Smooth muscle cell (in vitro differentiated cells): ENCODE measurements around the gene ABHD3. TPM values are rescaled to one million over a fixed set of nuclear protein-coding genes. Genes with fewer than 3 reads are reported as not detected.
A peak's percentile ranks its signal among the peaks of the same experiment; 100 is the strongest.

Experiments used
- DNase-seq: peaks from one replicate; lab custom pipeline; 2025; ENCODE audit not compliant: unreplicated experiment; lab: John Stamatoyannopoulos, UW
- H2AFZ ChIP-seq: fragments of 200-600 bp; sonication (generic); 2 replicates; pipeline ENCODE4 v1.6.0; 2016; ENCODE audit warnings: antibody characterized with exemption, low read depth, mild to moderate bottlenecking
- H3F3A ChIP-seq: fragments of 200-600 bp; sonication (generic); 2 replicates; pipeline ENCODE4 v1.6.0; 2017; ENCODE audit warnings: antibody characterized with exemption, low read depth
- H3K27ac ChIP-seq: fragments of 200-600 bp; sonication (generic); 2 replicates; pipeline ENCODE4 v1.5.1; 2016; ENCODE audit warnings: low read depth, mild to moderate bottlenecking
- H3K27me3 ChIP-seq: fragments of 200-600 bp; sonication (generic); 2 replicates; pipeline ENCODE4 v1.6.1; 2016; ENCODE audit warnings: low read depth, mild to moderate bottlenecking
- H3K36me3 ChIP-seq: fragments of 200-600 bp; sonication (generic); 2 replicates; pipeline ENCODE4 v1.5.1; 2016; ENCODE audit warnings: low read depth
- H3K4me1 ChIP-seq: fragments of 200-600 bp; sonication (generic); 2 replicates; pipeline ENCODE4 v1.5.1; 2016; ENCODE audit warnings: low read depth
- H3K4me2 ChIP-seq: fragments of 200-600 bp; sonication (generic); 2 replicates; pipeline ENCODE4 v1.6.0; 2016; ENCODE audit warnings: mild to moderate bottlenecking
- H3K4me3 ChIP-seq: fragments of 200-600 bp; sonication (generic); 2 replicates; pipeline ENCODE4 v1.5.1; 2016; ENCODE audit warnings: mild to moderate bottlenecking
- H3K79me2 ChIP-seq: fragments of 200-600 bp; sonication (generic); 2 replicates; pipeline ENCODE4 v1.6.0; 2016; ENCODE audit warnings: low read depth, mild to moderate bottlenecking
- H3K9ac ChIP-seq: fragments of 200-600 bp; sonication (generic); 2 replicates; pipeline ENCODE4 v1.6.0; 2016; ENCODE audit warnings: low read depth
- H3K9me3 ChIP-seq: fragments of 200-600 bp; sonication (generic); replicated peaks from 2 replicates; pipeline ENCODE4 v1.5.1; 2016; ENCODE audit warnings: low read depth
- H4K20me1 ChIP-seq: fragments of 200-600 bp; sonication (generic); 2 replicates; pipeline ENCODE4 v1.6.0; 2016; ENCODE audit warnings: low read depth
- WGBS: methylation state at CpG from one replicate; pipeline ENCODE4 v1.1.7; 2016; ENCODE audit warnings: low lambda C conversion rate; 5-methylcytosine and 5-hydroxymethylcytosine counted together
- polyA plus RNA-seq: library from polyadenylated mRNA; unstranded; fragments of >200 nt; fragmentation: Nextera tagmentation; extraction: Ambion mirVana; gene quantifications from 2 replicates; pipeline ENCODE4 v1.2.1, GENCODE V29; 2016
- total RNA-seq: library from RNA; depleted of rRNA; stranded (reverse); fragments of >200 nt; gene quantifications from 2 replicates; pipeline ENCODE4 v1.2.3, GENCODE V29; 2014
- TF ChIP-seq, protein P1 (sequence below): fragments of 200-600 bp; sonication (generic); IDR thresholded peaks from 2 replicates; pipeline ENCODE4 v1.5.1; 2017; ENCODE audit warnings: borderline replicate concordance, mild to moderate bottlenecking, antibody characterized with exemption; ENCODE audit not compliant: insufficient read depth, poor library complexity, severe bottlenecking

ABHD3 gene
- total and polyA plus RNA-seq, 2 experiments from 2014 or later = 6.9 to 9.9 TPM

- Histone ChIP-seq H3K4me2 (no peak overlapping the region), H4K20me1 (no peaks in the 10 kb centered on the region), H3F3A (peaks cover 3% of the 10 kb centered on the region), H3K27me3 (no peaks in the 10 kb centered on the region), H3K4me3 (no peak overlapping the region), H3K79me2 (no peaks in the 10 kb centered on the region), H3K27ac (no peak overlapping the region), H3K9ac (no peak overlapping the region), H3K9me3 (no peaks in the 10 kb centered on the region), H3K4me1 (no peaks in the 10 kb centered on the region), H2AFZ (no peak overlapping the region), H3K36me3 (no peaks in the 10 kb centered on the region)
- no peak for DNase-seq
- TF ChIP-seq, protein P1, sequence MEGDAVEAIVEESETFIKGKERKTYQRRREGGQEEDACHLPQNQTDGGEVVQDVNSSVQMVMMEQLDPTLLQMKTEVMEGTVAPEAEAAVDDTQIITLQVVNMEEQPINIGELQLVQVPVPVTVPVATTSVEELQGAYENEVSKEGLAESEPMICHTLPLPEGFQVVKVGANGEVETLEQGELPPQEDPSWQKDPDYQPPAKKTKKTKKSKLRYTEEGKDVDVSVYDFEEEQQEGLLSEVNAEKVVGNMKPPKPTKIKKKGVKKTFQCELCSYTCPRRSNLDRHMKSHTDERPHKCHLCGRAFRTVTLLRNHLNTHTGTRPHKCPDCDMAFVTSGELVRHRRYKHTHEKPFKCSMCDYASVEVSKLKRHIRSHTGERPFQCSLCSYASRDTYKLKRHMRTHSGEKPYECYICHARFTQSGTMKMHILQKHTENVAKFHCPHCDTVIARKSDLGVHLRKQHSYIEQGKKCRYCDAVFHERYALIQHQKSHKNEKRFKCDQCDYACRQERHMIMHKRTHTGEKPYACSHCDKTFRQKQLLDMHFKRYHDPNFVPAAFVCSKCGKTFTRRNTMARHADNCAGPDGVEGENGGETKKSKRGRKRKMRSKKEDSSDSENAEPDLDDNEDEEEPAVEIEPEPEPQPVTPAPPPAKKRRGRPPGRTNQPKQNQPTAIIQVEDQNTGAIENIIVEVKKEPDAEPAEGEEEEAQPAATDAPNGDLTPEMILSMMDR = no peak
- WGBS = 97% methylated on average over 27 of the region's 28 CpGs
Measured at GRCh38 chr18:21706386-21706865, 1.9 kb upstream of the ABHD3 start.

DNA sequence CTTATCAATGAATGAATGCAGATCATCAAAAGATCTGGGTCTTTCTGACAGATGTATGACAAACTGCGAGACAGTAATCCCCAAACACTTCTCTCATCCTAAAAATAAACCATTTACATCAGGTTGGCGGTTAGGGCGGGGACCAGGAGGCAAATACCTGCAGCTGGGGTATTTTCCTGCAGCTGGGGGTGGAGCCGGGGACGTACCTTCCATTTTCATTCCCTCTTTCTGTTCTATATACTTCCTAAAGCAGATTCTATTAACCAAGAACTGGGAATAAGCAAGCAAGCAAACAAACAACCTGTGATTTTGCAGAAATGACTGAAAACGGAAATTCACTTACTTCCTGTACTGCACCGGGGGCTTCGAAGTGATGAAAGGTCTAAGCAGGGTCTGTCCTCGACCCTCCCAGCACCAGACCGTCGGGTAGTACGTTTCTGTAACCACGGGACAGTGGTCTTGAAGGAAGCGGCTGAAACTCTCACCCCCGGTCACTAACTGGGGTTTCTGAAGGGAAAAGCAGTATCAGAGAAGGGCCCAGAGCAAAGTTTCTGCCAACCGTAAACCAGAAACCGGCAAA, 1.2 kb downstream of the ABHD3 start:
- Histone ChIP-seq H4K20me1 (no peaks in the 10 kb centered on the region), H3F3A (peaks cover 3% of the 10 kb centered on the region), H2AFZ (peak overlapping the region; percentile 96), H3K36me3 (no peaks in the 10 kb centered on the region), H3K9ac (peak overlapping the region; percentile 51), H3K27ac (peak overlapping the region; percentile 25), H3K9me3 (no peaks in the 10 kb centered on the region), H3K4me2 (peak overlapping the region; percentile 89), H3K4me3 (peak overlapping the region; percentile 88), H3K27me3 (no peaks in the 10 kb centered on the region), H3K79me2 (no peaks in the 10 kb centered on the region), H3K4me1 (no peaks in the 10 kb centered on the region)
- DNase-seq = no peak
- 8% methylated on average over 17 of the region's 17 CpGs for WGBS
- TF ChIP-seq, protein P1 = no peak

- TF ChIP-seq, protein P1 = no peak
- H4K20me1 ChIP-seq = no peaks in the 10 kb centered on the region
- no peaks in the 10 kb centered on the region for H3K4me1 ChIP-seq
- no peaks in the 10 kb centered on the region for H3K27me3 ChIP-seq
- 81% methylated on average over 5 of the region's 5 CpGs for WGBS
- no peaks in the 10 kb centered on the region for H3K79me2 ChIP-seq
- H2AFZ ChIP-seq = no peak overlapping the region
- no peak overlapping the region for H3K9ac ChIP-seq
- no peaks in the 10 kb centered on the region for H3K9me3 ChIP-seq
- peaks cover 3% of the 10 kb centered on the region for H3F3A ChIP-seq
- H3K4me2 ChIP-seq = peak overlapping the region; percentile 89
- no peaks in the 10 kb centered on the region for H3K36me3 ChIP-seq
- H3K4me3 ChIP-seq = peak overlapping the region; percentile 88
- no peak overlapping the region for H3K27ac ChIP-seq
- DNase-seq = no peak
Measured at GRCh38 chr18:21702602-21703001, 2.0 kb downstream of the ABHD3 start.

DNA sequence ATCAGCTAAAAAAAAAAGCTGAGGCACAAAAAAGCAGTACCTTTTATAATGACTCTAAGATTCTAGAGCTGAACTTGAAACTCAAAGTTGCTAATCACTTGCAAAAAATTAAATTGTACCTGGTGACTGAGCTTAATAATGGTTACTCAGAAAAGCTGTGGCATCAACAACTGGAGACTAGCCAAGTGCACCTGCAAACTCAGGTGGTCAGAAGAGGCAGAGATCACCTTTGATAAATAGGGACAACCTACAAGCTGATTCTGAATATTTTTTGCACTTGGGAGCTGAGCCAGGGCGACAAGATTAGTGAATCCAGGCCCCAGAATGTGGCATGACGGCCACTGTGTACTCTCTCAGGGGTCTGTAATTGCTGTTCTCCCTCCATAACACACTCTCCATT, 3.0 kb downstream of the ABHD3 start:
- H3F3A ChIP-seq = peaks cover 3% of the 10 kb centered on the region
- no peak overlapping the region for H3K4me3 ChIP-seq
- H2AFZ ChIP-seq = no peak overlapping the region
- H3K9me3 ChIP-seq = no peaks in the 10 kb centered on the region
- TF ChIP-seq, protein P1 = no peak
- H3K4me2 ChIP-seq = no peak overlapping the region
- no peaks in the 10 kb centered on the region for H4K20me1 ChIP-seq
- H3K4me1 ChIP-seq = no peaks in the 10 kb centered on the region
- H3K36me3 ChIP-seq = no peaks in the 10 kb centered on the region
- no peak overlapping the region for H3K27ac ChIP-seq
- no peaks in the 10 kb centered on the region for H3K79me2 ChIP-seq
- DNase-seq = no peak
- H3K27me3 ChIP-seq = no peaks in the 10 kb centered on the region
- 94% methylated on average over 2 of the region's 2 CpGs for WGBS
- no peak overlapping the region for H3K9ac ChIP-seq
